SU-DHL-6 (cell line): Measurements from ENCODE around the gene PHOX2B.

ENCODE experiments used
- CTCF ChIP-seq: fragments of 200-600 bp; sonication (generic); IDR thresholded peaks from one replicate; pipeline ENCODE4 v1.5.1; 2017; ENCODE audit warnings: antibody characterized with exemption, mild to moderate bottlenecking, low read length, moderate library complexity; ENCODE audit not compliant: insufficient read depth, poor library complexity, severe bottlenecking
- EZH2phosphoT487 ChIP-seq: fragments of 200-600 bp; sonication (generic), shearing (Covaris generic); conservative IDR thresholded peaks from 2 replicates; pipeline ENCODE4 v1.6.1; 2018; ENCODE audit warnings: mild to moderate bottlenecking, antibody characterized with exemption, low read length, moderate library complexity, mixed read lengths

- TF ChIP-seq CTCF (no peak), EZH2phosphoT487 (no peak)
These were observed 26.3 kb downstream of the PHOX2B start for GRCh38 chr4:41722181-41722580.
